Fibroblast of lung (primary cell): ENCODE measurements around the gene RBM23. TPM values are rescaled to one million over a fixed set of nuclear protein-coding genes. Genes with fewer than 3 reads are reported as not detected.

Source experiments
- DNase-seq, 2 donors: peaks; one replicate each; pipeline versions ENCODE4 v3.0.0 to v3.0.0-alpha.2; 2010; ENCODE audit warnings: low read depth in 2 of 2
- H2AFZ ChIP-seq: 2 replicates; pipeline ENCODE4 v1.5.1; 2012; ENCODE audit warnings: low read length, control low read depth, inconsistent platforms
- H3K27ac ChIP-seq: 2 replicates; pipeline ENCODE4 v1.5.1; 2011; ENCODE audit warnings: low read length, control low read depth; ENCODE audit not compliant: insufficient read depth
- H3K27me3 ChIP-seq: 2 replicates; pipeline ENCODE4 v1.5.1; 2011; ENCODE audit warnings: mild to moderate bottlenecking, low read length; ENCODE audit not compliant: control insufficient read depth, insufficient read depth
- H3K36me3 ChIP-seq: 2 replicates; pipeline ENCODE4 v1.5.1; 2011; ENCODE audit warnings: low read length; ENCODE audit not compliant: control insufficient read depth, insufficient read depth
- H3K4me1 ChIP-seq: 2 replicates; pipeline ENCODE4 v1.5.1; 2011; ENCODE audit warnings: low read length; ENCODE audit not compliant: control insufficient read depth, insufficient read depth; ENCODE audit errors: extremely low read depth
- H3K4me2 ChIP-seq: 2 replicates; pipeline ENCODE4 v1.5.1; 2011; ENCODE audit warnings: low read length, control low read depth; ENCODE audit not compliant: insufficient read depth; ENCODE audit errors: extremely low read depth
- H3K4me3 ChIP-seq, 4 experiments: fragments of 200-600 bp in 1 of 4; sonication (generic) in 1 of 4; replicated peaks in 1 of 4; 2 replicates each; pipeline ENCODE4 v1.5.1; 2011 to 2016; ENCODE audit warnings: low read length in 4 of 4, low read depth in 3 of 4, mild to moderate bottlenecking in 3 of 4, control low read depth in 2 of 4, inconsistent platforms in 1 of 4, mixed read lengths in 1 of 4; ENCODE audit not compliant: insufficient read depth in 1 of 4; ENCODE audit errors: control extremely low read depth in 1 of 4
- H3K79me2 ChIP-seq: 2 replicates; pipeline ENCODE4 v1.5.1; 2012; ENCODE audit warnings: mild to moderate bottlenecking, low read length, inconsistent platforms; ENCODE audit not compliant: control insufficient read depth, insufficient read depth
- H3K9ac ChIP-seq: 2 replicates; pipeline ENCODE4 v1.5.1; 2011; ENCODE audit warnings: mild to moderate bottlenecking, low read length, control low read depth; ENCODE audit not compliant: insufficient read depth
- H3K9me3 ChIP-seq: 2 replicates; pipeline ENCODE4 v1.5.1; 2012; ENCODE audit warnings: low read depth, low read length; ENCODE audit not compliant: control insufficient read depth, insufficient read depth
- H4K20me1 ChIP-seq: 2 replicates; pipeline ENCODE4 v1.5.1; 2011; ENCODE audit warnings: low read length; ENCODE audit not compliant: control insufficient read depth, insufficient read depth; ENCODE audit errors: extremely low read depth
- CTCF ChIP-seq, 2 donors: IDR thresholded peaks in 1 of 2; conservative IDR thresholded peaks in 1 of 2; 1 replicate in 1 of 2; 2 replicates in 1 of 2; pipeline ENCODE4 v1.5.1; 2011 to 2012; ENCODE audit warnings: low read length in 2 of 2, control low read depth in 1 of 2, inconsistent platforms in 1 of 2, low read depth in 1 of 2, mild to moderate bottlenecking in 1 of 2
- EZH2 ChIP-seq: IDR thresholded peaks from 2 replicates; pipeline ENCODE4 v1.5.1; 2012; ENCODE audit warnings: low read length, control low read depth, mild to moderate bottlenecking; ENCODE audit errors: missing control alignments
- polyA plus RNA-seq, 2 donors: library from polyadenylated mRNA; depleted of rRNA in 1 of 2; stranded (reverse) in 1 of 2; unstranded in 1 of 2; fragments of >200 nt; gene quantifications; 2 replicates each; pipeline ENCODE4 v1.2.1, GENCODE V29; 2011 to 2012; ENCODE audit warnings: missing spikeins in 1 of 2
- total RNA-seq: library from RNA; depleted of rRNA; stranded (reverse); fragments of >200 nt; gene quantifications from 2 replicates; pipeline ENCODE4 v1.2.1, GENCODE V29; 2014

Gene RBM23
- total and polyA plus RNA-seq, 2 donors (not counting 1 experiment from before 2014, with no cell fraction given): 51.0 to 85.3 TPM

- Histone ChIP-seq H3K4me2 (no peak overlapping the region), H3K9ac (no peak overlapping the region), H2AFZ (no peak overlapping the region), H3K79me2 (peaks cover 14% of the 10 kb centered on the region), H3K27ac (no peak overlapping the region), H3K27me3 (no peaks in the 10 kb centered on the region), H3K4me3 (no peak overlapping the region), H4K20me1 (no peaks in the 10 kb centered on the region), H3K36me3 (peaks cover 16% of the 10 kb centered on the region), H3K9me3 (no peaks in the 10 kb centered on the region), H3K4me1 (peaks cover 7% of the 10 kb centered on the region)
- TF ChIP-seq EZH2 (no peak), CTCF (conservative IDR thresholded peaks at IDR 0.05 in 1 of 2, IDR thresholded peaks at IDR 0.05 in 1 of 2; ENCODE audit: low read depth in 1 of 2, low read length in 2 of 2) (no peak)
- no peak for DNase-seq
Observed at GRCh38 chr14:22923746-22924145, 4.8 kb upstream of the RBM23 start.

GRCh38 chr14:22922294-22922693 is 3.3 kb upstream of the RBM23 start:
- no peak overlapping the region for H3K4me3 ChIP-seq
- no peaks in the 10 kb centered on the region for H4K20me1 ChIP-seq
- H3K4me2 ChIP-seq: no peak overlapping the region
- H3K9me3 ChIP-seq: no peaks in the 10 kb centered on the region
- no peaks in the 10 kb centered on the region for H3K27me3 ChIP-seq
- H3K27ac ChIP-seq: no peak overlapping the region
- TF ChIP-seq EZH2: no peak
- no peak for TF ChIP-seq CTCF (conservative IDR thresholded peaks at IDR 0.05 in 1 of 2, IDR thresholded peaks at IDR 0.05 in 1 of 2; ENCODE audit: low read depth in 1 of 2, low read length in 2 of 2)
- H3K36me3 ChIP-seq: peaks cover 14% of the 10 kb centered on the region
- H2AFZ ChIP-seq: no peak overlapping the region
- H3K9ac ChIP-seq: no peak overlapping the region
- peaks cover 9% of the 10 kb centered on the region for H3K79me2 ChIP-seq
- H3K4me1 ChIP-seq: no peaks in the 10 kb centered on the region
- no peak for DNase-seq

- Histone ChIP-seq H3K27ac (no peak overlapping the region), H2AFZ (no peak overlapping the region), H3K4me3 (no peak overlapping the region), H3K9ac (no peak overlapping the region), H3K27me3 (no peaks in the 10 kb centered on the region), H4K20me1 (no peaks in the 10 kb centered on the region), H3K79me2 (peaks cover 17% of the 10 kb centered on the region), H3K4me1 (no peaks in the 10 kb centered on the region), H3K36me3 (peaks cover 10% of the 10 kb centered on the region), H3K9me3 (no peaks in the 10 kb centered on the region), H3K4me2 (no peak overlapping the region)
- TF ChIP-seq CTCF (conservative IDR thresholded peaks at IDR 0.05 in 1 of 2, IDR thresholded peaks at IDR 0.05 in 1 of 2; ENCODE audit: low read depth in 1 of 2, low read length in 2 of 2) (no peak), EZH2 (no peak)
- DNase-seq: no peak
Observed at GRCh38 chr14:22920697-22921096, 1.7 kb upstream of the RBM23 start.
